GM21529 (cell line): ENCODE measurements around the gene KRTAP5-10.
"Not testable (repeated sequence)": the region's sequence is repeated elsewhere in the genome, so short reads cannot be mapped to it uniquely, and the experiment has no call there.

Experiments used
- ATAC-seq: cut with Tn5 transposase; IDR thresholded peaks from one replicate; pipeline ENCODE4 v1.9.1; 2021; ENCODE audit not compliant: unreplicated experiment

The KRTAP5-10 gene

GRCh38 chr11:71607520-71608216 lies 42.3 kb downstream of the KRTAP5-10 start:
- not testable (repeated sequence) for ATAC-seq

- not testable (repeated sequence) for ATAC-seq
Measured at GRCh38 chr11:71608272-71608671, 42.9 kb downstream of the KRTAP5-10 start.

GRCh38 chr11:71611218-71611910 lies 46.0 kb downstream of the KRTAP5-10 start:
- ATAC-seq = not testable (repeated sequence)

- ATAC-seq = not testable (repeated sequence)
Measured at GRCh38 chr11:71613931-71614330, 48.6 kb downstream of the KRTAP5-10 start.

GRCh38 chr11:71614366-71614917 lies 49.1 kb downstream of the KRTAP5-10 start:
- not testable (repeated sequence) for ATAC-seq

GRCh38 chr11:71615003-71615402 lies 49.6 kb downstream of the KRTAP5-10 start:
- not testable (repeated sequence) for ATAC-seq
